ENCODE data around the gene IL15.
"Not testable (repeated sequence)": the region's sequence is repeated elsewhere in the genome, so short reads cannot be mapped to it uniquely, and the experiment has no call there.

IL15 gene

GRCh38 chr4:141647966-141648365 lies 11.6 kb downstream of the IL15 start:
- no peak for DNase-seq

- DNase-seq = no peak
Measured at GRCh38 chr4:141652161-141652778, 15.9 kb downstream of the IL15 start.

GRCh38 chr4:141654098-141654497 lies 17.7 kb downstream of the IL15 start:
- no peak for DNase-seq

- no peak for DNase-seq
Measured at GRCh38 chr4:141656031-141656430, 19.6 kb downstream of the IL15 start.

GRCh38 chr4:141657550-141658250 lies 21.3 kb downstream of the IL15 start:
- DNase-seq = no peak

- DNase-seq = no peak
Measured at GRCh38 chr4:141658309-141658708, 21.9 kb downstream of the IL15 start.

GRCh38 chr4:141659539-141659938 lies 23.2 kb downstream of the IL15 start:
- DNase-seq = no peak

GRCh38 chr4:141660880-141661279 lies 24.5 kb downstream of the IL15 start:
- no peak for DNase-seq

- no peak for DNase-seq
Measured at GRCh38 chr4:141668200-141668910, 32.0 kb downstream of the IL15 start.

GRCh38 chr4:141669501-141669900 lies 33.1 kb downstream of the IL15 start:
- no peak for DNase-seq

- no peak for DNase-seq
Measured at GRCh38 chr4:141675384-141675783, 39.0 kb downstream of the IL15 start.

GRCh38 chr4:141676087-141676670 lies 39.8 kb downstream of the IL15 start:
- no peak for DNase-seq

GRCh38 chr4:141680060-141680459 lies 43.7 kb downstream of the IL15 start:
- DNase-seq = no peak

- DNase-seq = no peak
Measured at GRCh38 chr4:141684785-141685184, 48.4 kb downstream of the IL15 start.

- DNase-seq = no peak
Measured at GRCh38 chr4:141686146-141686775, 49.9 kb downstream of the IL15 start.

GRCh38 chr4:141686879-141687278 lies 50.5 kb downstream of the IL15 start:
- no peak for DNase-seq

- not testable (repeated sequence) for DNase-seq
Measured at GRCh38 chr4:141689726-141690296, 53.4 kb downstream of the IL15 start.

- not testable (repeated sequence) for DNase-seq
Measured at GRCh38 chr4:141691247-141691646, 54.9 kb downstream of the IL15 start.

GRCh38 chr4:141692081-141692480 lies 55.7 kb downstream of the IL15 start:
- no peak for DNase-seq

- DNase-seq = no peak
Measured at GRCh38 chr4:141697116-141697515, 60.7 kb downstream of the IL15 start.

- DNase-seq = no peak
Measured at GRCh38 chr4:141702472-141703182, 66.2 kb downstream of the IL15 start.

- DNase-seq = no peak
Measured at GRCh38 chr4:141703497-141703896, 67.1 kb downstream of the IL15 start.

Measured in T1000 (cell line).